Dermis microvascular lymphatic vessel endothelial cell (primary cell): ENCODE data around the gene PCDH7. TPM values are rescaled to one million over a fixed set of nuclear protein-coding genes. Genes with fewer than 3 reads are reported as not detected.

ENCODE experiments used
- DNase-seq, 2 donors: peaks; one replicate each; pipeline versions ENCODE4 v3.0.0 to v3.0.0-alpha.2; 2010; ENCODE audit warnings: low read depth in 2 of 2
- total RNA-seq: library from RNA; depleted of rRNA; stranded (reverse); fragments of >200 nt; gene quantifications from 2 replicates; pipeline ENCODE4 v1.2.1, GENCODE V29; 2014

Gene PCDH7
- under 0.01 and 0.51 TPM in 2 replicates for total RNA-seq

GRCh38 chr4:30720021-30720660 lies at the start of gene PCDH7:
TSS of gene PCDH7 (plus strand) at chr4:30720369. CDS start at chr4:30721423, 1,054 bp downstream.
- DNase-seq: peak in 1 of 2 donors; percentile 26

GRCh38 chr4:30671926-30672448 lies 48.2 kb upstream of the PCDH7 start:
- no peak for DNase-seq

- no peak for DNase-seq
Measured at GRCh38 chr4:30696191-30696590, 24.0 kb upstream of the PCDH7 start.

- peak in 1 of 2 donors; percentile 54 for DNase-seq
Measured at GRCh38 chr4:30714408-30715031, 5.6 kb upstream of the PCDH7 start.

GRCh38 chr4:30716158-30716557 lies 4.0 kb upstream of the PCDH7 start:
- DNase-seq: peak in 1 of 2 donors; percentile 44

- DNase-seq: peak in 1 of 2 donors; percentile 31
Measured at GRCh38 chr4:30716681-30717207, 3.4 kb upstream of the PCDH7 start.

- DNase-seq: peak in 1 of 2 donors; percentile 55
Measured at GRCh38 chr4:30717208-30718020, 2.8 kb upstream of the PCDH7 start.

GRCh38 chr4:30718021-30718542 lies 2.1 kb upstream of the PCDH7 start:
- DNase-seq: peak in 1 of 2 donors; percentile 27

- peak in 1 of 2 donors; percentile 34 for DNase-seq
Measured at GRCh38 chr4:30718641-30719453, 1.3 kb upstream of the PCDH7 start.

- DNase-seq: peak in 1 of 2 donors; percentile 59
Measured at GRCh38 chr4:30719454-30720020, 632 bp upstream of the PCDH7 start.

GRCh38 chr4:30720661-30721184 lies 554 bp downstream of the PCDH7 start:
- DNase-seq: peak in 1 of 2 donors; percentile 32

- peak in 1 of 2 donors; percentile 36 for DNase-seq
Measured at GRCh38 chr4:30721185-30722091, 1.3 kb downstream of the PCDH7 start.

GRCh38 chr4:30722092-30722358 lies 1.9 kb downstream of the PCDH7 start:
- DNase-seq: peak in 1 of 2 donors; percentile 36

GRCh38 chr4:30722359-30723200 lies 2.4 kb downstream of the PCDH7 start:
- DNase-seq: no peak

GRCh38 chr4:30723201-30723955 lies 3.2 kb downstream of the PCDH7 start:
- DNase-seq: no peak

- no peak for DNase-seq
Measured at GRCh38 chr4:30724247-30724646, 4.1 kb downstream of the PCDH7 start.

- no peak for DNase-seq
Measured at GRCh38 chr4:30725562-30725961, 5.4 kb downstream of the PCDH7 start.
